ENCODE measurements around the gene EPHX1. TPM values are rescaled to one million over a fixed set of nuclear protein-coding genes. Genes with fewer than 3 reads are reported as not detected.
A peak's percentile ranks its signal among the peaks of the same experiment; 100 is the strongest.

EPHX1 gene
- total RNA-seq, 1 experiment from 2014 or later, result 54.6 TPM

GRCh38 chr1:225838793-225839192 is 28.9 kb downstream of the EPHX1 start:
- Histone ChIP-seq H3K9ac (ENCODE audit: low read length) (no peak overlapping the region), H3K9me3 (ENCODE audit: low read length) (no peaks in the 10 kb centered on the region), H3K79me2 (ENCODE audit: low read length) (no peaks in the 10 kb centered on the region), H3K27ac (ENCODE audit: low read length) (no peak overlapping the region), H3K4me1 (ENCODE audit: insufficient read depth, low read length) (no peaks in the 10 kb centered on the region), H2AFZ (ENCODE audit: low read length) (no peak overlapping the region), H3K4me3 (ENCODE audit: low read length) (no peak overlapping the region), H3K4me2 (ENCODE audit: low read length) (no peak overlapping the region), H3K36me3 (ENCODE audit: low read depth, low read length) (peaks cover 17% of the 10 kb centered on the region; the same call in 1 of the 2 replicates), H3K27me3 (ENCODE audit: low read length) (no peaks in the 10 kb centered on the region), H4K20me1 (ENCODE audit: low read length) (no peaks in the 10 kb centered on the region), H3K9me2 (replicated peaks; ENCODE audit: low read length) (no peaks in the 10 kb centered on the region), H3F3A (ENCODE audit: low read length, unreplicated experiment) (no peaks in the 10 kb centered on the region)
- DNase-seq (no peak), ATAC-seq (no peak)
- ChIA-PET CTCF (no interaction called here), POLR2A (ENCODE audit: unreplicated experiment) (interaction anchor here (0.6 kb wide), 1 partner anchor 32 kb away, joined by 7 read pairs; no protein-coding TSS in a partner anchor)
- no TSS peak for BruUV-seq (replicated peaks)
- intact Hi-C loops (cut with micrococcal nuclease), result no loop called here
- TF ChIP-seq EZH2phosphoT487 (IDR thresholded peaks at IDR 0.05; ENCODE audit: borderline replicate concordance, low read length) (no peak), EZH2 (IDR thresholded peaks at IDR 0.05; ENCODE audit: low read length, unreplicated experiment) (no peak)
- TF ChIP-seq, protein P1, sequence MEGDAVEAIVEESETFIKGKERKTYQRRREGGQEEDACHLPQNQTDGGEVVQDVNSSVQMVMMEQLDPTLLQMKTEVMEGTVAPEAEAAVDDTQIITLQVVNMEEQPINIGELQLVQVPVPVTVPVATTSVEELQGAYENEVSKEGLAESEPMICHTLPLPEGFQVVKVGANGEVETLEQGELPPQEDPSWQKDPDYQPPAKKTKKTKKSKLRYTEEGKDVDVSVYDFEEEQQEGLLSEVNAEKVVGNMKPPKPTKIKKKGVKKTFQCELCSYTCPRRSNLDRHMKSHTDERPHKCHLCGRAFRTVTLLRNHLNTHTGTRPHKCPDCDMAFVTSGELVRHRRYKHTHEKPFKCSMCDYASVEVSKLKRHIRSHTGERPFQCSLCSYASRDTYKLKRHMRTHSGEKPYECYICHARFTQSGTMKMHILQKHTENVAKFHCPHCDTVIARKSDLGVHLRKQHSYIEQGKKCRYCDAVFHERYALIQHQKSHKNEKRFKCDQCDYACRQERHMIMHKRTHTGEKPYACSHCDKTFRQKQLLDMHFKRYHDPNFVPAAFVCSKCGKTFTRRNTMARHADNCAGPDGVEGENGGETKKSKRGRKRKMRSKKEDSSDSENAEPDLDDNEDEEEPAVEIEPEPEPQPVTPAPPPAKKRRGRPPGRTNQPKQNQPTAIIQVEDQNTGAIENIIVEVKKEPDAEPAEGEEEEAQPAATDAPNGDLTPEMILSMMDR (conservative IDR thresholded peaks at IDR 0.05; ENCODE audit: low read depth, low read length), result no peak

- ChIA-PET POLR2A (ENCODE audit: unreplicated experiment) (no interaction called here), CTCF (no interaction called here)
- no peaks in the 10 kb centered on the region for H3K9me2 ChIP-seq (replicated peaks; ENCODE audit: low read length)
- no peak overlapping the region for H3K4me3 ChIP-seq (ENCODE audit: low read length)
- TF ChIP-seq EZH2phosphoT487 (IDR thresholded peaks at IDR 0.05; ENCODE audit: borderline replicate concordance, low read length), result no peak
- TF ChIP-seq EZH2 (IDR thresholded peaks at IDR 0.05; ENCODE audit: low read length, unreplicated experiment), result no peak
- TF ChIP-seq, protein P1 (conservative IDR thresholded peaks at IDR 0.05; ENCODE audit: low read depth, low read length), result no peak
- no peaks in the 10 kb centered on the region for H3K9me3 ChIP-seq (ENCODE audit: low read length)
- intact Hi-C loops (cut with micrococcal nuclease), result no loop called here
- no peaks in the 10 kb centered on the region for H3K79me2 ChIP-seq (ENCODE audit: low read length)
- H3K36me3 ChIP-seq (ENCODE audit: low read depth, low read length), result peaks cover 17% of the 10 kb centered on the region; the same call in 1 of the 2 replicates
- no peak overlapping the region for H2AFZ ChIP-seq (ENCODE audit: low read length)
- no peak for ATAC-seq
- no peaks in the 10 kb centered on the region for H3F3A ChIP-seq (ENCODE audit: low read length, unreplicated experiment)
- H3K9ac ChIP-seq (ENCODE audit: low read length), result no peak overlapping the region
- no peaks in the 10 kb centered on the region for H3K27me3 ChIP-seq (ENCODE audit: low read length)
- no peaks in the 10 kb centered on the region for H4K20me1 ChIP-seq (ENCODE audit: low read length)
- no peak overlapping the region for H3K27ac ChIP-seq (ENCODE audit: low read length)
- no peak for DNase-seq
- no peaks in the 10 kb centered on the region for H3K4me1 ChIP-seq (ENCODE audit: insufficient read depth, low read length)
- no TSS peak for BruUV-seq (replicated peaks)
- H3K4me2 ChIP-seq (ENCODE audit: low read length), result no peak overlapping the region
These were observed 30.3 kb downstream of the EPHX1 start for GRCh38 chr1:225840223-225840610.

DNA sequence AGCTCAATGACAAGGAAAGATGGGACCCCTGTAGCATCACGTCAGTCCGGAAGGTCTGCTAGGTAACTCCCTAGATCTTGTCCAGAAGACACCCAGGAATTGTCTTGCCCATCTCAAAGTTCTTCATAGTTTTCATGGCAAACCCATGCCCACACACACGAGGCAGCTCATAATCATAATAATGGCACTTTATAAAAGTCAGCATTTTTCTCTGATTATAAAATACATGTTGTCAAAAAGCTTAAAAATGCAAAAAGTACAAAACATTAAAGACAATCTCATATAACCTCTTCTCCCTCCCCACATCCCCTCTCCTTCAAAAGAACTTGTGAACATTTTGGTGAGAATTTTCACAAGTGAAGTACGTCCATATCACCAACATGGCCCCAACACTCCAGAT is 30.8 kb downstream of the EPHX1 start:
- Histone ChIP-seq H3K4me1 (ENCODE audit: insufficient read depth, low read length) (no peaks in the 10 kb centered on the region), H3K4me2 (ENCODE audit: low read length) (no peak overlapping the region), H3K9me2 (replicated peaks; ENCODE audit: low read length) (no peaks in the 10 kb centered on the region), H3K27ac (ENCODE audit: low read length) (no peak overlapping the region), H3K9ac (ENCODE audit: low read length) (no peak overlapping the region), H4K20me1 (ENCODE audit: low read length) (no peaks in the 10 kb centered on the region), H3F3A (ENCODE audit: low read length, unreplicated experiment) (no peaks in the 10 kb centered on the region), H2AFZ (ENCODE audit: low read length) (no peak overlapping the region), H3K4me3 (ENCODE audit: low read length) (no peak overlapping the region), H3K27me3 (ENCODE audit: low read length) (no peaks in the 10 kb centered on the region), H3K36me3 (ENCODE audit: low read depth, low read length) (peaks cover 17% of the 10 kb centered on the region; the same call in 1 of the 2 replicates), H3K79me2 (ENCODE audit: low read length) (no peaks in the 10 kb centered on the region), H3K9me3 (ENCODE audit: low read length) (no peaks in the 10 kb centered on the region)
- ChIA-PET CTCF (no interaction called here), POLR2A (ENCODE audit: unreplicated experiment) (no interaction called here)
- TF ChIP-seq EZH2phosphoT487 (IDR thresholded peaks at IDR 0.05; ENCODE audit: borderline replicate concordance, low read length) (no peak), EZH2 (IDR thresholded peaks at IDR 0.05; ENCODE audit: low read length, unreplicated experiment) (no peak)
- TF ChIP-seq, protein P1 (conservative IDR thresholded peaks at IDR 0.05; ENCODE audit: low read depth, low read length), result no peak
- DNase-seq, result no peak
- TSS peak; percentile 7 for BruUV-seq (replicated peaks)
- ATAC-seq, result no peak
- intact Hi-C loops (cut with micrococcal nuclease), result no loop called here
